ENCODE data around the gene GANC.
"Not testable (repeated sequence)": the region's sequence is repeated elsewhere in the genome, so short reads cannot be mapped to it uniquely, and the experiment has no call there.

The GANC gene, protein sequence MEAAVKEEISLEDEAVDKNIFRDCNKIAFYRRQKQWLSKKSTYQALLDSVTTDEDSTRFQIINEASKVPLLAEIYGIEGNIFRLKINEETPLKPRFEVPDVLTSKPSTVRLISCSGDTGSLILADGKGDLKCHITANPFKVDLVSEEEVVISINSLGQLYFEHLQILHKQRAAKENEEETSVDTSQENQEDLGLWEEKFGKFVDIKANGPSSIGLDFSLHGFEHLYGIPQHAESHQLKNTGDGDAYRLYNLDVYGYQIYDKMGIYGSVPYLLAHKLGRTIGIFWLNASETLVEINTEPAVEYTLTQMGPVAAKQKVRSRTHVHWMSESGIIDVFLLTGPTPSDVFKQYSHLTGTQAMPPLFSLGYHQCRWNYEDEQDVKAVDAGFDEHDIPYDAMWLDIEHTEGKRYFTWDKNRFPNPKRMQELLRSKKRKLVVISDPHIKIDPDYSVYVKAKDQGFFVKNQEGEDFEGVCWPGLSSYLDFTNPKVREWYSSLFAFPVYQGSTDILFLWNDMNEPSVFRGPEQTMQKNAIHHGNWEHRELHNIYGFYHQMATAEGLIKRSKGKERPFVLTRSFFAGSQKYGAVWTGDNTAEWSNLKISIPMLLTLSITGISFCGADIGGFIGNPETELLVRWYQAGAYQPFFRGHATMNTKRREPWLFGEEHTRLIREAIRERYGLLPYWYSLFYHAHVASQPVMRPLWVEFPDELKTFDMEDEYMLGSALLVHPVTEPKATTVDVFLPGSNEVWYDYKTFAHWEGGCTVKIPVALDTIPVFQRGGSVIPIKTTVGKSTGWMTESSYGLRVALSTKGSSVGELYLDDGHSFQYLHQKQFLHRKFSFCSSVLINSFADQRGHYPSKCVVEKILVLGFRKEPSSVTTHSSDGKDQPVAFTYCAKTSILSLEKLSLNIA (N-terminal part only)

DNA sequence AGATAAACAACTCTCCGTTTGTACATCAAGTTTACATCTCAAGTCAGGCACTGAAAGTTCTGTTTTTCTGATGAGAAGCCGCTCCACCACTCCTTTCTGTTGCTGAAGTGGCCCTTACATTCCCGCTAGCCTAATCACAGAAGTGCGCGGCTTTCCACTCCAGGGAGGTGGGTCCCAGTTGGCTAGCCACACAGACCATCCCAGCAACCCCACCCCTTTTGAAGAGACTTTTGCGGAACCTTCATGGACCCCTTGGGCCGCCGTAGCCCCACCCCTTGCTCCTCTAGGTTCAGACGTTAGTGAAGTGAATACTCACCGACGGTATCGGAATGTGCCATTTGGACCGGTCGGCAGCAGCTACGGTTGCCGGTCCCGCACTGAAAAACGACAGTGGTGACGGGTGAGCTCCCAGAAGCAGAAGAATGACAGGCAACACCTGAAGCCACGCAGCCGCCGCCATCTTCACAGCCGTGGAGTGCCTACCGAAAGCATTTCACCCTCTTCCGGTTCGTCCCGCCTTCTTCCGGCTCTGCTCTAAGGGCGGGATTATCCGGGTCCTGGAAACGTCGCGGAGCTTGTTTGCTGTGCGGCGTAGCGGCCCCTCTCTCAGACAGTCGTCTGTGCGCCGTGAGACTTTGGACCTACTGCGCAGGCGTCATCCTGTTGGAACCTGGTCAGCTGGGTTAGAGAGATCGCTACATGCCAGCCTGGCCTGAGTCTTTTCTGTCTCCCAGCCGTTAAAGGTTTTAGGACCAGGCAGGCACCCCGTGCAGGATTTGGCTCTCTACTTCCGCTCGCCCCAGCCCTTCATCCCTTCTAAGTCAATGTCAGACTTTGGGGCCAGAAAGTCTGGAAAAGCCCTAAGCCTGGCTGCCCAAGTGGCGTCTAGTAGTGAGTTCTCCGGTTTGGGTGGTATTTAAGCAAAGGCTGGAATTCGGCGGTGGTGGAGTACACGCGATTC is at the start of gene GANC, which contains the start of gene TMEM87A:
TSS of gene GANC (plus strand) at position 263 of the 961 bp plus-strand sequence. CDS start 1,281 bp downstream, outside the sequence.
TSS of gene TMEM87A (minus strand) at position 495 of the 961 bp plus-strand sequence. CDS start at position 460, 35 bp downstream.
- peak; percentile 96 to 97 for DNase-seq

GRCh38 chr15:42226648-42227047 is 46.4 kb upstream of the GANC start:
- no peak for DNase-seq

DNA sequence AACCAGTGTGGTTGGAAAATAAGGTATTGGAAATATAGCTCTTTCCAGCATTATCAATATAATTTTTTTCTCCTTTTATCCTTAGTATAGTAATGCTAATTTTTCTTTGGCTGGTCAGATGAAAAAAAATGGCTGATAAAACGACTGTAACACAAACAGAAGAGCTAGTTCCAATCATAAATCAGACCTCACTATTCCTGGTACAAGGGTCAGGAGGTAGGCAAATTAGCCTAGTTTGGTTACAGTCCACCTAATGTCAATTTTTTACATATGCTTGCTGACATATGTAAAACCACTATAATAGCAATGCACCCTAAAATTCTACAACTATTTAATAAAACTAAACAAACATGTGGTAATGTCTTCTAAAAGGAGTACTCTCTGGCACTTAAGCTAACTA is 45.0 kb upstream of the GANC start:
- DNase-seq: no peak

DNA sequence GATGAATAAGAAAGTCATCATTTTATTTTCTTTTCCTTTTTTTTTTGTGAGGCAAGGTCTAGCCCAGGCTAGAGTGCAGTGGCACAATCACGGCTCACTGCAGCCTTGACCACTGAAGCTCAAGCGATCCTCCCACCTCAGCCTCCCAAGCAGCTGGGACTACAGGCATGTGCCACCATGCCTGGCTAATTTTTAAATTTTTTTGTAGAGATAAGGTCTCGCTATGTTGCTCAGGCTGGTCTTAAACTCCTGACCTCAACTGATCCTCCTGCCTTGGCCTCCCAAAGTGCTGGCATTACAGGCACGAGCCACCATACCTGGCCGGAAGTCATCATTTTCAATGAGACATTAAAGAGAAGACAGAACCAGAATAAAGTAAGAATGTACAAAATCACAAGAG is 44.0 kb upstream of the GANC start:
- not testable (repeated sequence) for DNase-seq

DNA sequence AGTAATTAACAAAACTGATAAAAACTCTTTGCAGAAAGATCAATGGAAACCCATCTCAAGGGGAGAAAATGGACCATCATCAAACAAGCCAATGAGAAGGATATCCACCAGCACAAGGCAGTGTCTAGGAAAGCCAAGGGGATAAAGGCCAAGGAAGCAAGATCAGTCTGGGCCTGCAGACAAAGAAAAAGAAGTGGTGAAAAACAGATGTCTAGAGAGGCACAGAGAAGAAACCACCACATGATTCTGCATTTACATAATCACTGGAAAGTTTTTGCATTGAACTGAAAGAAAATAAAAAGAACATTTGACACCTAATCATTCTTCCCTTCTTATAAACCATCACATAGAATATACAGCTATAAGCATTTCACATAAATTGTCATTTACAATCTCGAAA is 41.9 kb upstream of the GANC start:
- no peak for DNase-seq

GRCh38 chr15:42232606-42233005 is 40.4 kb upstream of the GANC start:
- no peak for DNase-seq

GRCh38 chr15:42233107-42233506 is 39.9 kb upstream of the GANC start:
- no peak for DNase-seq

DNA sequence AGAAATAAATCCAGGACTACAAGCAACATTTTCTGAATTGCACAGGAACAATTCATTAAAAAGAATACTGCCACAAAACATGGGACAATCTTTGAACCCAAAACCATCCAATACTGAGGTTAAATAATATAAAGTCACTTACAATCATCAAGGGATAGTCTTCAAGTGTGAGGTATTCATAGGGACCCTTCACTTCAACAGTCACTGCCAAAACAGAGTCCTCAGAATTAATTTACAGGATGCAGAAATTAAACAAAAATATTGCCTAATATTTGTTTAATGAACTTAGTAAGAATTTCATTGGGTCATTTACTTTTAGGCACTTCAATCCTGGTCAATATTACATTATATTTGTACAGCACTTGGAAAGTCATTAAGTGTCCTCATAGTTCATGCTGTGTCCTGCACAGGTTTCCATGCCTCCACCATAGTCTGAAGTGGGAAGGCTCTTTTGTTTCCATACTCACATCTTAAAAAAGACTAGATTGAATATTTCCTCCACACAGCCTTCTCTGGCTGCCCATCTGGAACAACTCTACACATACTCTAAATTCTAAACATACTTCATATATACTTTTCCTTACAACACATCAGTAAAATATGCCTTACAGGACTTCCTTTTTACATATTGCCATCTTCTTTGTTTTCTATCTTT is 33.3 kb upstream of the GANC start:
- no peak for DNase-seq

DNA sequence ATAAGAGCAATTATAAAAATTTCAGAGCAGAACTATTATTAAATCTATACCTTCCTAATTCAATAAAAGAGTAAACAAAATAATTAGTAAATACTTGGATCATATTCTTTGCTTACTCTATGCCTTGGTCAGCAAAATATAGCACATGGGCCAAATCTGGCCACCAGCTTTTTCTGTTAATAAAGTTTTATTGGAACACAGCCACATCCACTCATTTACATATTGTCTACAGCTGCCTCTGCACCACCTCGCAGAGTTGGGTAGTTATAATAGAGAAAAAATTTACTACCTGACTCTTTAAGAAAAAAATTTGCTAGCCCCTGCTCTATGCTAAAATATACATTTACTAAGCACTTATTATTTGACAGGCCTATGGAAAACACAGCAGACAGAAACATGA is 32.2 kb upstream of the GANC start:
- no peak for DNase-seq

GRCh38 chr15:42253300-42253699 is 19.7 kb upstream of the GANC start:
- DNase-seq: no peak

DNA sequence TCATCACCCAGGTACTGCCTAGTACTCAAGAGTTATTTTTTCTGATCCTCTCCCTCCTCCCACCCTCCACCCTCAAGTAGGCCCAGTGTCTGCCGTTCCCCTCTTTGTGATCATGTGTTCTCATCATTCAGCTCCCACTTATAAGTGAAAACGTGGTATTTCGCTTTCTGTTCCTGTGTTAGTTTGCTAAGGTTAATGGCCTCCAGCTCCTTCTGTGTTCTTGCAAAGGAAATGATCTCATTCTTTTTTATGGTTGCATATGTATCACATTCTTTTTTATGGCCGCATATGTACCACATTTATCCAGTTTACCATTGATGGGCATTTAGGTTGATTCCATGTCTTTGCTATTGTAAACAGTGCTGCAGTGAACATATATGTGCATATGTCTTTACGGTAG is 8.2 kb upstream of the GANC start:
- DNase-seq: no peak

- no peak for DNase-seq
Measured at GRCh38 chr15:42267286-42267685, 5.7 kb upstream of the GANC start.

GRCh38 chr15:42270551-42270950 is 2.5 kb upstream of the GANC start:
- no peak for DNase-seq

- no peak for DNase-seq
Measured at GRCh38 chr15:42270996-42271395, 2.0 kb upstream of the GANC start.

- peak; percentile 68 to 76 for DNase-seq
Measured at GRCh38 chr15:42273900-42274701, 1.1 kb downstream of the GANC start.

DNA sequence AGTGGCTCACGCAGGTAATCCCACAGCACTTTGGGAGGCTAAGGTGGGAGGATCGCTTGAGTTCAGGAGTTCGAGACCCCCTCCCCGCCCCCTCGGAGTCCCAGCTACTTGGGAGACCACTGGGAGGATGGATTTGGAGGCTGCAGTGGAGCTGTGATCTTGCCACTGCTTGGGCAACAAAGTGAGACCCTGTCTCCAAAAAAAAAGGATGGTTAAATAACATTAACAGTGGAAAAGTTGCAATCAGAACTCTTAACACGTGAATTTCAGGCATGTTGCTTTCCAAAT is 1.6 kb downstream of the GANC start:
- no peak for DNase-seq

DNA sequence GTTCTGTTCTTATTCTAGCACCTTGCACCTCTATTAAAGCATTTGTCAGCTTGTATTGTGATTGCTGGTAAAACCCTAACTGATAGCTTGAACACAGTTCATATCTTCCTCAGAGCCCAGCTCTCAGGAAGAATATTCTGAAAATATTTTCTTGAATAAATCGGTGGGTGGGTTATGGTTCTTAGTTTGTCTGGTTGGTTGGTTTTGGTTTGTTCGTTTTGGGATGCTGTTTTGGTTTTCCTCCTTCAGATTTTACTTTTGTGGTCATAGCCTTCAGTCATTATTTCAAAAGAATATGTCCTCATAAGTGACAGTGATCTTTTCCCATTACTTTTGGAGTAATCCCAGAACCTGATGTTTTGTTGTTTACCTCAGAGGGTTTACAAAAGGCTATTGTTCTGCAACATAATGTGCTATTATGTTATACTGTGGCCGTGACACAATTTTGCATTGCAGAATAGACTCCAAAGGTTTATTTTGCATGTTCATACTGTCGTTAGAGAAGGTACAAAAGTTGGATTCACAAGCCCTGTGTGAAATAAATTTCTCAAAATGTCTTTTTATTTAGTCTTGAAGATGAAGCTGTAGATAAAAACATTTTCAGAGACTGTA is 2.9 kb downstream of the GANC start:
- DNase-seq: no peak

GRCh38 chr15:42276762-42277161 is 3.8 kb downstream of the GANC start:
- no peak for DNase-seq

DNA sequence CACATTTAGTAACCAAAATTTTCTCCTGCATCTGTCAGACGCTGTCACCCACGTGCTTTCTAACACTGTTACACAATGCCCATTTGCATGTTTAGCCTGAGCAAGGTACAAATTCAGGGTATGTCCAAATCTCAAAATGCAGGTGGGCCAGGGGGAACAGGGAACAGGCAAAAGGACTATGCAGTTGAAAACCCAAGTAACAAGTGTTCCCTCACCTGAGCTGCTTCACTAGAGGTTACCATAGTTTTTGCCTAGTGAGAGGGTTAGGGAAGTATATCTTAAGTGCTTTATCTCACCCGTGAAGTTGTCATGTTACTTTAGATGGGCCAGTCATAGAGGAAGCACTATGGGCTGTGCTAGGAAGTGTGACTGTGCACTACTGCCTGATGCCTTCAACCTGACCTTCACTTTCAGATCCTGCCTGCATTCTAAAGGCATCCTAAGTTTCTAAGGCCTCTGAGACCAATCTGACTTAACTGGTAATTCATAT is 6.3 kb downstream of the GANC start:
- peak in 1 of 2 donors; percentile 2 for DNase-seq

GRCh38 chr15:42282344-42282743 is 9.3 kb downstream of the GANC start:
- no peak for DNase-seq

- no peak for DNase-seq
Measured at GRCh38 chr15:42282926-42283325, 9.9 kb downstream of the GANC start.
